IgD-negative memory B cell (primary cell): ENCODE measurements around the gene XPR1. TPM values are rescaled to one million over a fixed set of nuclear protein-coding genes. Genes with fewer than 3 reads are reported as not detected.

Source experiments
- H3K27ac Mint-ChIP-seq, 3 donors: one replicate each; pipeline ENCODE4 v1.8.0; 2020 to 2022; ENCODE audit warnings: mild to moderate bottlenecking in 3 of 3, mixed read lengths in 3 of 3, moderate library complexity in 1 of 3
- H3K27me3 Mint-ChIP-seq: one replicate; pipeline ENCODE4 v1.8.0; 2021; ENCODE audit warnings: mixed read lengths
- H3K36me3 Mint-ChIP-seq: one replicate; pipeline ENCODE4 v1.8.0; 2020; ENCODE audit warnings: mild to moderate bottlenecking, mixed read lengths
- H3K4me1 Mint-ChIP-seq, 3 donors: one replicate each; pipeline ENCODE4 v1.8.0; 2020 to 2022; ENCODE audit warnings: mixed read lengths in 3 of 3, mild to moderate bottlenecking in 1 of 3
- H3K4me3 Mint-ChIP-seq, 4 donors: one replicate each; pipeline ENCODE4 v1.8.0; 2020 to 2022; ENCODE audit warnings: mild to moderate bottlenecking in 4 of 4, mixed read lengths in 4 of 4, moderate library complexity in 3 of 4
- H3K9me3 Mint-ChIP-seq, 3 donors: one replicate each; pipeline ENCODE4 v1.8.0; 2020 to 2021; ENCODE audit warnings: mixed read lengths in 3 of 3, mild to moderate bottlenecking in 1 of 3
- polyA plus RNA-seq: library from polyadenylated mRNA; unstranded; fragments of 300-500 nt; fragmentation: Illumina TruSeq; gene quantifications from one replicate; pipeline ENCODE4 v1.2.3, GENCODE V29; 2021

XPR1 gene
- polyA plus RNA-seq, 1 donor from 2014 or later = 5.7 TPM

- Mint-ChIP-seq H3K9me3 (no peaks in the 10 kb centered on the region), H3K27ac (peak overlapping the region in 1 of 3 donors; percentile 39), H3K27me3 (peaks cover 4% of the 10 kb centered on the region), H3K4me3 (peak overlapping the region in 1 of 4 donors; percentile 22), H3K36me3 (no peaks in the 10 kb centered on the region), H3K4me1 (peaks cover 3 to 5% (median 4%) of the 10 kb centered on the region in 3 donors)
Measured at GRCh38 chr1:180936110-180937011, 304.5 kb downstream of the XPR1 start.

- peaks cover 3 to 5% (median 4%) of the 10 kb centered on the region in 3 donors for H3K4me1 Mint-ChIP-seq
- no peak overlapping the region for H3K4me3 Mint-ChIP-seq
- H3K27me3 Mint-ChIP-seq = peaks cover 4% of the 10 kb centered on the region
- H3K36me3 Mint-ChIP-seq = no peaks in the 10 kb centered on the region
- H3K9me3 Mint-ChIP-seq = no peaks in the 10 kb centered on the region
- H3K27ac Mint-ChIP-seq = peak overlapping the region in 1 of 3 donors; percentile 57
Measured at GRCh38 chr1:180937012-180937372, 305.2 kb downstream of the XPR1 start.

- Mint-ChIP-seq H3K4me1 (peaks cover 3 to 5% (median 4%) of the 10 kb centered on the region in 3 donors), H3K36me3 (no peaks in the 10 kb centered on the region), H3K9me3 (no peaks in the 10 kb centered on the region), H3K27ac (peak overlapping the region in 1 of 3 donors; percentile 35), H3K4me3 (peak overlapping the region in 1 of 4 donors; percentile 28), H3K27me3 (peaks cover 4% of the 10 kb centered on the region)
Measured at GRCh38 chr1:180937624-180938225, 305.9 kb downstream of the XPR1 start.

GRCh38 chr1:180939073-180939710 is 307.4 kb downstream of the XPR1 start:
- Mint-ChIP-seq H3K36me3 (no peaks in the 10 kb centered on the region), H3K27ac (no peak overlapping the region), H3K27me3 (peaks cover 4% of the 10 kb centered on the region), H3K9me3 (no peaks in the 10 kb centered on the region), H3K4me3 (no peak overlapping the region), H3K4me1 (peaks cover 3 to 5% (median 4%) of the 10 kb centered on the region in 3 donors)

GRCh38 chr1:180939711-180940103 is 307.9 kb downstream of the XPR1 start:
- Mint-ChIP-seq H3K27me3 (peaks cover 1% of the 10 kb centered on the region), H3K4me1 (peaks cover under 1 to 2% (median 1%) of the 10 kb centered on the region in 3 donors), H3K9me3 (no peaks in the 10 kb centered on the region), H3K4me3 (peak overlapping the region in 1 of 4 donors; percentile 55), H3K36me3 (no peaks in the 10 kb centered on the region), H3K27ac (peak overlapping the region in 1 of 3 donors; percentile 52)

Other genes with a start within 250 kb of the XPR1 start
- gene ACBD6, start 129.4 kb upstream of the XPR1 start, polyA plus RNA-seq = 41.5 TPM
- not detected for gene OVAAL, start 73.1 kb upstream of the XPR1 start, polyA plus RNA-seq